Suppressor macrophage (primary cell): ENCODE measurements around the gene OGFR.
A peak's percentile ranks its signal among the peaks of the same experiment; 100 is the strongest.

ENCODE experiments used
- DNase-seq, 4 experiments: peaks; one replicate each; pipeline ENCODE4 v3.0.0-alpha.2; 2020 to 2022

The OGFR gene

DNA sequence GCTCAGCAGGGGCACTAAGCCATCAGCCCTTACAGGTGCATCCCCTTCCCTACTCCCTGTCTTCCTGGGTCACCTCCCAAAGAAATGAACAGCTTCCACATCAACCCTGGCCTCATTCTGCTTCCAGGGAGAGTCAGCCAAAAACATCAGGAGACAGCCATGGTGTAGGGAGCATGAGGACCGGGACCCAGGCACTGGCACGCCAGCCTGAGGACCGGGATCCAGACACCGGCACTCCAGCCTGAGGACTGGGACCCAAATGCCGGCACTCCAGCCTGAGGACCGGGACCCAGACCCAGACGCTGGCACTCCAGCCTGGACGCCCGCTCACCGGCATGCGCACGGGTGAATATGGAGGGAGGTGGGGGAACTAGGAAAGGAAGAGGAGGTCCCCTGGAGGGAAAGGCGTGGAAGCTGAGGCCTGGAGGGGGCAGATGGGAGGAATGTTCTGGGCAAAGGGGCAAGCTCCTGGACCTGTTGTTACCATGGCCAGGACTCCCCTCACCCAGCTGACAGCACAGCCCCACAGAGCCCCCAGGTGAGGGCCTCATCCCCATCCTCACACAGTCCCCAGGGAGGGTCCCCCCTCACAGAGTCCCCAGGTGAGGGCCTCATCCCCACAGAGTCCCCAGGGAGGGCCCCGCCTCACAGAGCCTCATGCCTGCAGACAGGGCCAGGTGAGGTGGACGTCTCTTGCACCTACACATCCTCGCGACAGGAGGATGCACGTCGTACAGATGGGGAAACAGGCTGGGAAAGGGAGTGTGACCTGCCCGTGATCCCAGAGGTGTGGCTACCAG lies 34.3 kb upstream of the OGFR start:
- DNase-seq, result no peak

DNA sequence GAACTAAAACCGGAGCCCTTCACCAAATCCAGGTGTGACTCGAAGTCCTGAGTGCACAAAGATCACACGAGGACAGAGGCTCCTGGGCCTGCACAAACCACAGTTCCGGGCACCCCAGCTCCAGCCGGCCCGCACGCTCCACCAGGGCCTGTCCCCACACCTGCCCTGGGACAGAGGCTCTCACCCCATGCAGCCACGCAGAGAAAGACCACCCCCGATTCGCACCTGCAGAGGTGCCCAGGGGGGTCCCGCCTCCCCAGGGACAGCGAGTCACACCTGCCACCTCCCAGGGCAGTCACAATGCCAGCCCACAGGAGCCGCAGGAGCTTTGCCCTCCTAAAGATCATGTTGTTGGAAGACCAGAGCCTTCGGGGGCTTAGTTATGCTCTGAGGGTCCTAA lies 33.7 kb upstream of the OGFR start:
- no peak for DNase-seq

DNA sequence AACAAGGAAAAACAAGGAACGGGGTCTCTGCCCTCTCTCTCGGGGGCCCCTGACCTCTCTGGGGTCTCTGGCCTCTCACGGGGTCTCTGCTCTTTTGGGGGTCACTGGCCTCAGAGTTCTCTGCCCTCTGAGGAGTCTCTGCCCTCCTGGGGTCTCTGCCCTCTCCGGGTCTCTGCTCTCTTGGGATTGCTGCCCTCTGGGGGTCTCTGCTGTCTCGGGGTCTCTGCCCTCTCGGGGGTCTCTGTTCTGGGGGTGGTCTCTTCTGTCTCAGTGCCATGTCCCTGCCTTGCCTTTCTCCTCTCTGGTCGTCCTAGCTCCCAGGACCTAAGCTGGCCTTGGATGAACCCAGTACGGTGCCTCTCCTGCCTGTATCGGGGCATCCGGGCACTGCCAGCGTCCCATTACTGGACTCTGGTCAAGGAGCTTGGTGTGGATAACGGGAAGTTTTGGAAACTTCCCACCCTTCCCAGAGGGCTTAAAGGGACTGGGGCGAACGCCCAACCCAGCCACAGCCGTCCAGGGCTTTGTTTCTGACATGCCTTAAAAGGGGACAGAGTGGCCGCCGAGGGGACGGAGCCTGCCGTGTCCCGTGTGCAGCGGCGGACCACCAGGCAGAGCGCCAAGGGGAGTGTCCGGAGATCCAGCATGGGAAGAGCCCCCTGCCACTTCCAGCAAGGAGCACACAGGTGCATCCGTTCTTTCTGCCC lies 33.1 kb upstream of the OGFR start:
- no peak for DNase-seq

DNA sequence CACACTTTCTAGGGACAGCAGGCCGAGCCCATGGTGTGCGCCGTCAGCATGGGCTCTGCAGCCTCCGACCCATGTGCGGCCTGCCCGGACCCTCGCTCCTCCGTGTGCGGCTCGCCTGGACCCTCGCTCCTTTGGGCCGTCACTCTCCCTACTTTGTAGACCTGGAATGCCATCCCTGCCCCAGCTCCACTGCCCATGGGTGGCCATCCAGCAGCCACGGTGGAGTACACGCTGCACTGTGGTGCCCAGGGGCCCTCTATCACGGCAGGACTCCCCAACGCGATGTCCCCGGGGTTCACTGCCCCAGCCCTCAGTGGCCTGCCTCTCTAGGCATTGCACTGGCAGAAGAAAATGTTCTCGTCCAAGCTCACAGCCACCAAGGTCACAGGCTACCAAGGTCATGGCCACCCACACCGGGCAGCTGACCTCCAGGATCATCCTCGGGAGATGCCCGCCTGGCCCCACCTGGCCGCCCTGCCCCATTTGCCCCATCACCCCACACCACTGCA lies 32.5 kb upstream of the OGFR start:
- DNase-seq, result no peak

DNA sequence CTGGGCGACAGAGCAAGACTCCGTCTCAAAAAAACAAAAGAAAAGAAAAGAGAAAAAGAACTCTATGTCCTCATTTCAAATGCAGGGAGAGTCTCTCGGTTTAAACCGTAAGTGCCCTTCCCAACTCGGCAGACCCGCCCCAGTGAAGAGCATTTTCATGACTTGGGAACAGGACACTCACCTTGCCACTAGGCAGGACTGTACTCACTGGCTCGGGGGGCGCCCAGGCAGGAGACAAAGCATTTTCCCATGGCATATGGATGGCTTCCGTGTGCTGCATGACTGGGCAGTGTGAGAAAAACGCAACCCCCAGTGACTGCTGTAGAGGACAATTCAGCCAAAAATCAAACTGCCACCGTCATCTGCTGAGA lies 32.0 kb upstream of the OGFR start:
- no peak for DNase-seq

DNA sequence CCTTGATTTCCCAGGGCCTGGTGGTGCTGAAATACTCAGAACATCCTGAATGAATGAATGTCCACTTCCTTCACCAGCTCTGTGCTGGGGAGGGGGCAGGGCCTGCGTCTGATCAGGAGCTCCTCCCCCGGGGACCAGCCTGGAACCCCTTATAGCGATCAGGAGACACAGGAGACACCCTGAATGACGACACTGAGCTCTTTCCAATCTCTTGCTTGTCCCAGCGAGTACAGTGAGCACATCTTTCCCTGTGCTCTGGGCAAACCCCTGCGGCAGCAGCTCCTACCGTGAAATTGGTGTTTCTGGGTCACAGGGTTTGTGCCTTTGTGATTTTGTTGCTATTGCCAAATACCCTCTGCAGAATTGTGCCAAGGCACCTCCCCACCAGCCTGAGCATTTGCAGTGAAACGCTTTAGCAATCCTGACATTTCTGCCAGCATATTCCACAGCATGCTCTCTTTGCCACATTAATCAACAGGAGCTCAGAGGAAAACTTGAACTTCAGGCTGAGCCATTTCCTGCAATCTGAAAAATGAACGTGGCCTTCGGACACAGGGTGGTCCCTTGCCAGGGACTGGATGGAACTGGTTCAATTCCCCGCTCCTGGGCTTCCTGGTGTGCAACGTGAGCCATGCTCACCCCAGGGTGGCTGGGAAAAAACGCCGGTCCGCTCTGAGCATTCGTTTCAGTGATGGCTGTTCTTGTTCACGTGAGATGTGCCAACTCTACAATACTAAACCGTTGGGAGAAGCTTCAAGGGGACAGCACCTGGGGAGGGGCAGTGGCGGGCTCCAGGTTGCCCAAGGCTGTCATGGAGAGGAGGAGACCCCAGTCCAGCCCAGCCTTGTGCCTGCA lies 31.4 kb upstream of the OGFR start:
- no peak for DNase-seq

DNA sequence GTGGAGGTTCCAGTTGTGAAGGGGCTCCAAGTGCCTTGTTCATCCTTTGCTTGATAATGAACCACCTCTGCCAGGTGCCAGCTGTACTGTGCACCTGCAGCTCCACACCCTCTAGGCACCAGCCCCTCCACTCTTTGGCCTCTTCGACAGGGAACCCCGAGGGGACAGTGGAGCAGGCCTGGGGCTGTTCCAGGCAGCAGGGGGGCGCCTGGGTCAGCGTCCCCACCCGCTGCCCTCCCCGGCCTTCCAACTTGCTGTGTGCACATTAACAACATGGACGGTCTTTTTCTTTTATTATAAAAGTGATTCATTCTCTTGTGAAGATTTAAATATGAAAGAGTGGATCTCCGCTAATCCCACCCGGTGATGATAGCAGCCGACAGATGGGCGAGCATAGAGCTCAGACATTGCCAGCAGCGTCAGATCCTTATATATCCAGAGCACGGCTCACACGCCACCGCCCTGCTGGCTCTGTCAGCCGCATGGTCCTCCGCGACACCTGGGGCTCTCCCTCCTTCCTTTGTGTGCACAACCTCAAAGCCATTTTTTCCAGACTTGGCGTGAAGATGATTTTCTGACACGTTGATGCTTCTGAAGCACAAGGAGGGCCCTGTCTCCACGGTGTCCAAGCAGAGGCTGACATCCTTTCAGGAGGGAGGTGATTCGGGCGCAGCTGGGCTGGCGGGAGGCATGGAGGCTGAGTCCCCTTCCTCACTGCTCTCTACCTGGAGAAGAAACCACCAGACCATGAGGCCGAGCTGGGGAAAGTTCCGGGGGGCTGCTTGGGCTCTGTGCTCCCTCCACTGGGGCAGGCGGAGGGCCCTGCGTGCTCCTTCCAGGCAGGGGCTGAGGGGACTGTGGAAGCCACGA lies 30.6 kb upstream of the OGFR start:
- no peak for DNase-seq

DNA sequence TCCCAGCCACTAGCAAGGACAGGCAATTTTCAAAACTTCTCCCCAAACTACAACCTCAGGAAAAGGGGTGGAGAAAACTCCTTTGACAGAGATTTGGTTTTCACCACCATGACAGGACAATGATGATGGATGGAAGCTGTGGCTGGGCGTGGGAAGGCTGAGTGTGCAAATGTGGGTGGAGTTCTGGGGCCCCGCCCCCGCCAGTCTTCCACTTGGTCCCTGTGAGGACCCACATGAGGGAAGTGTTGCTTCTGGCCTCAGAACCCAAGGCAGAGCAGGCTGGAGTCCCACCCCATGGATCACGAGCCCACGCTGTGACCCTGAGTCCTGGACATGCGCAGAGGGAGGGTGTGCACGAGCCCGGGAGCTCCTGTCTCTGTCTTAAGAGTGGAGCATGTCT lies 29.9 kb upstream of the OGFR start:
- peak; percentile 45 to 68 (median 62) for DNase-seq

DNA sequence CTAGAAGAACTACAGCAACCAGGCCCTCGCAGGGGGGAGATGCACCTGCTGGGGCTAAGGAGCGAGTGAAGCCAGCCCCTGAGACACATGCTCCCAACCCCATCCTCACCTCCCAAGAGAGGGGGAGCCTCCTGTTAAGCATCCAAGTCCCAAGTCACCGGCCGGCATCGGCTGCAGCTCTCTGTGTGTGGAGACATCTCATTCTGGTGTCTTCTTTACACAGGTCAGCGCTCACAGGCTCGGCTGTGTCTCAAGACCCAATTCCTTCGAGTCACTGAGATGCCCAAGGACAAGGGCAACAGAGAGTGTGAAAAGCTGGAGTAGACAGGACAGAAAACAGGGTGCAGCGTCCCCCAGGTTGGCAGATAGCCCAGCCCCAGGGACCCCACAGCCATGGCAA lies 29.4 kb upstream of the OGFR start:
- no peak for DNase-seq

DNA sequence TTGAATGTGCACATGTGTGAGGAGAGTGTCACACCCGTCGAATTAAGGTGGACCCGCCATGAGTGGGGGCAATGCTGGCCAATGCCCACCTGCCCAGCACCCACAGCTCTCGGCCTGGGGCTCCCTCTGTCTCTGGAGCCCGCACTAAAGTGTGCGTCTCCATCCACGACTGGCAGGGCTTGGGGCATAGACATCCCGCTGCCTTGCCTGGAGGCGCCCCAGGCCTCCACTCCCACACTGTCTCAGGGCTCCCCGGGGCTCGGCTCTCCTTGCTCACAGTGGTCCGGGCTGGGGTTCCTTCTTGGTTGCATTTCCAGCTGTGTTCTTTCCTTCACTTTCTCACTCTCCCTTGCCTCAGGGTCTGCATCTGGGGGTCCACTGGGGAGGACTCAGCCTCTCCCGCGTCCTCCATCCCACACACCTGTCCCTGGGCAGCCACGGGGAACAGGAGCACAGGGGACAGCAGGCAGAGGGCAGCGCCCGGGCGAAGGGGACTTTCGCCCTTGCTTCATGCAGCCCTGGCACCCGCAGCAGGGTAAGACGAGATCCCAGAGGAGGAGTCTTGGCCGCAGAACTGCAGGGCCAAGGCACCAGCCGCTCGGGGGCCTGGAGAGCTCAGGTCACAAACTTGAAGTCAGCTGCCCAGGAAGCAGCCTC lies 28.5 kb upstream of the OGFR start:
- DNase-seq, result no peak

DNA sequence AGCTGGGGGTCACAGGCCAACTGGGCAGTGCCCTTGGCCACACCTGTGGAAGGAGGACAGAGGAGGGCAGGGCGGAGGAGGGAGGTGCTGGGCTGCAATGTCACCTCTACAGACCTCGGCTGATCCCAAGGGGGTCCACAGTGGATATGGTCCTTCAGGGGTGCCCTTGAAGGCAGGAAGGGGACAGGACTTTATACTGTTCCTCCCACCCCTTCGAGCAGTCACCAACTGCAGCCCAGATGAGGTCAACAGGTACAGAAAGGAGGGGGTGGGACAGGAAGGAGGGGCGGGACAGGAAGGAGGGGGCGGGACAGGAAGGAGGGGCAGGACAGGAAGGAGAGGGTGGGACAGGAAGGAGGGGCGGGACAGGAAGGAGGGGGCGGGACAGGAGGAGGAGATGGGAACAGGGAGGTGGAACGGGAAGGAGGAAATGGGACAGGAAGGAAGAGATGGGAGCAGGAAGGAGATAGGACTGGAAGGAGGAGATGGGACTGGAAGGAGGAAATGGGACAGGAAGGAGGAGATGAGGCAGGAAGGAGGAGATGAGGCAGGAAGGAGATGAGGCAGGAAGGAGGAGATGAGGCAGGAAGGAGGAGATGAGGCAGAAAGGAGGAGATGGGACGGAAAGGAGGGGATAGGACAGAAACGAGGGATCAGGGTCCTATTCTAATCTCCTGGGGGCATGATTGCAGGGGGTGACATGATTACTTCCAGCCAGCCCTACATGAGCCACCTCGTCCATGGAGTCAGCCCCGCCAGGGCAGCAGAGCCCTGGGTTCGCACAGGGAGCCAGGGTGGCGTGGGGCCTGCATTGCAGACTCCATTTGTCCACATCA lies 27.7 kb upstream of the OGFR start:
- DNase-seq, result no peak

DNA sequence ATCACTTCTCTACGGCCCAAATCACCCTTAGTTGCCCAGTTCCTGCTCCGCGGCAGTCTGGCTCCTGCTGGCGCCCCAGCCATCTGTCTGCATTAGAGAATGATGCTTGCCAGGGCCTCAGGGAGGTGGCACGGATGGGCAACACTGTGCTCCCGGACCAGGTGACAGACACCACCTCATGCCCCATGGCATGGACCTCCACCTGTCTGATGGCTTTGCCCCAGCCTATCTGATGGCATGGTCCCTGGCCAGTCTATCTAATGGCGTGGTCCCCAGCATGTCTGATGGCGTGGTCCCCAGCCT lies 27.2 kb upstream of the OGFR start:
- DNase-seq, result no peak

DNA sequence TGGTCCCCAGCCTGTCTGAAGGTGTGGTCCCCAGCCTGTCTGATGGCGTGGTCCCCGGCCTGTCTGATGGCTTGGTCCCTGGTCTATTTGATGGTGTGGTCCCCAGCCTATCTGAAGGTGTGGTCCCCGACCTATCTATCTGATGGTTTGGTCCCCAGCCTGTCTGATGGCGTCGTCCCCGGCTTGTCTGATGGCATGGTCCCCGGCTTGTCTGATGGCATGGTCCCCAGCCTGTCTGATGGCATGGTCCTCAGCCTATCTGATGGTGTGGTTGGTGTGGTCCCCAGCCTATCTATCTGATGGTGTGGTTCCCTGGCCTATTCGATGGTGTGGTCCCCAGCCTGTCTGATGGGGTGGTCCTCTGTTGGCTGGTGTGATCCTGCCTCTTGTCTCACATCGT lies 26.6 kb upstream of the OGFR start:
- DNase-seq, result no peak

DNA sequence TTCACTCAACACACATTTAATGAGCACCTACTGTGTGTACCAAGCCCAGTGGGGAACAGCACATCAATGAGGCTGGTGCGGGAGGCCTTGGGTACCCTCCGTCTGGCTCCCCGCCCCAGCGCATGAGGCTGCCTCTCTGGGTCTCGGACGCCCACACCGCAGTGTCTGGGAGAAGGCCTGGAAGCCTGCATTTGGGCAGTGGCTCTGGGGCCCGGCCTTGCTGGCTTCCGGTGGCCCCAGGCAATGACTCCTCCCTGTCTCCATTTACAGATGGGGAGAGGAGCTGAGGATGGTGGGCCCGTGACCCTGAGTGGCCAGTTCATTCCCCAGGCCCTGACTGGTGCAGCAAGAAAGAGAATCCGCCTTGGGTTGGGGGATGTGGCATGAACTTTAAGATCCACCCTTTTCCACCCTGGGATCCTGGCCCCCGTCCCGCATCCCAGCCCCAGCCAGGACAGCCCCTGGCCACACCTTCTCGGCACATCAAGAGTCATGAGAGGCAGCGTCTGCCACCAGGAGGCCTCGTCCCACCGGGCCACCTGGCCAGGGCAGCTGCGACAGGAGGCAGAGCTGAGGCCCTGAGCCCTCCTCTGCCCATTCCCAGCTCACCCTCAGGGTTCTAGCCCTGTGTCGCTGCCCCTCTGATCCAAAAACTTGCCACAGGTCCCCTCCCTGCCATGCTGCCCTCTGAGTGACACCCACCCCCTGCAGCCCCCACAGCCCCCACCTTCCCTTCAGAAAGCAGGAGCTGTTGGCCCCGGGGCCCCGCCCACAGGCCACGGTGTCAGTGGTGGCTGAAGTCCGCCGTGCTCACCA lies 25.8 kb upstream of the OGFR start:
- DNase-seq, result no peak

DNA sequence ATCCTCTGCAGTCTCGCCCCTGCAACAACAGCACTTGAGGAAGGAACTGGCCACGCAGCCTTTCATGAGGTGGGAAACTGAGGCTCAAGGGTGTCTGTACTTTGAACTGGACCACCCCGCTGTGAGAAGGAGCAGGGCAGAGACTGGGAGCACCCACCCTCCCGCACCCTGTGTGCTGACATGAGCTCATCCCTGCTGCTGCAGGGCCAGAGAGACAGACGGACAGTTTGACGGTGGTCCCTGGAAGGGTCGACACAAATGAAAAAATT lies 25.3 kb upstream of the OGFR start:
- DNase-seq, result no peak

DNA sequence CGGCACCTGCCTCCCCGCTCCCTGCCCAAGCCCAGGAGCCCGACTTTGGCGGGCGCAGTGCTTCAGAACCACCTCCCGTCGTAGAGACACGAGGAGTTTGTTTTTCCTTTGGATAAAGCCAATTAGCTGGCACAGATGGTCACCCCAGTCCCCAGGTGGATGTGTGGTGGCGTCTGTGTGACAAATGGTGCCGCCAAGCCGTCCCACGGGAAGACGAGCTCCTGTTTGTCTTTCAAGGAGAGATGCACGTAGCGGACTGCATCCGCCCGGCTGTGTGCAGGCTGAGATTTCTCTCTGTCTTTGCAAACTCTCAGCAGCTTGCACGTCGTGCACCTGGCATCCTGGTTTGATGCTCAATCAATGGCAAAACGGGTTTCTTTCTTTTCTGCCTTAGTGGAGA lies 24.4 kb upstream of the OGFR start:
- no peak for DNase-seq

DNA sequence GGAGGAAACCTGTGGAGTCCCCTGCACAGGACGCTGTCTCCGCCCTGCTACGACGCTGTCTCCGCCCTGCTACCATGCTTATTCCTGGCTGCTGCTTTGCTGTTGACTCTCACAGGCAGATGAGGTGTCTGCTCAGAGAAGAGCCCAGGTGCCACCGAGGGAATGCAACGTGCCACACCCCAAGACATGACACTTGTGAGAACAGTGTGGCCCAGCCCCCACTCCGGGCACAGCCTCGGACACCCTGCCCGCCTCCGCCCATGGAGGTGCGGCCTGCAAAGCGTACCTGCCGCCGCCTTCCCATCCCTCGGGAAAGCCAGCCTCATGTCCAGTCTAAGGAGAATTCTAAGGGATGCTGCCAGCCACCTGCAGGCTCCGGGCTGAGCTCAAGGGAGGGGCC lies 23.9 kb upstream of the OGFR start:
- DNase-seq, result no peak

DNA sequence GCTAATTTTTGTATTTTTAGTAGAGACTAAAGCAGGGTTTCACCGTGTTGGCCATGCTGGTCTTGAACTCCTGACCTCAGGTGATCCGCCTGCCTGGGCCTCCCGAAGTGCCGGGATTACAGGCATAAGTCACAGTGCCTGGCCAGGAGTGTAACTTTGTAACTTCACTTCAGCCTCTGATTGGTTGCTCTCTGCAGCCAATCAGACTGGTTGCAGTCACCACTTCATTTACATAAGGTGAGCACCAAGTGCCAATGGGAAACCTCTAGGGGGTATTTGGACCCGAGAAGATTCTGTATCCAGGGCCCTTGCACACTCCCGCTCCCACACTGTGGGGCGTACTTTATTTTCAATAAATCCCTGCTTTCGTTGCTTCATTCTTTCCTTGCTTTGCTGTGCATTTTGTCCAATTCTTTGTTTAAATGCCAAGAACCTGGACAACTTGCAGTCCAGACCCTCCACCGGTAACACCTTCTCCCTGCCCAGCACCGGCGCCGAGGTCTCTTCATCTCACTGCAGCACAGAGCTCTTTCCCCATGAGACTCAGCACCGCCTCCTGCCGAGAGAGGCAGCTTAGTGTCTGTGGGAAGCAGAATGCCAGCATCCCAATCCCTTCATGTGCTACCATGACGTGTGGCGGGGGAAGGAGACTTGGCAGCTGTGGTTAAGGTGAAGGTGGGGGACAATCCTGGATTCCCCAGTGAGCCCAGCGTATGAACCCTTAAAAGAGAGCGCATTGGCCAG lies 22.3 kb upstream of the OGFR start:
- no peak for DNase-seq

DNA sequence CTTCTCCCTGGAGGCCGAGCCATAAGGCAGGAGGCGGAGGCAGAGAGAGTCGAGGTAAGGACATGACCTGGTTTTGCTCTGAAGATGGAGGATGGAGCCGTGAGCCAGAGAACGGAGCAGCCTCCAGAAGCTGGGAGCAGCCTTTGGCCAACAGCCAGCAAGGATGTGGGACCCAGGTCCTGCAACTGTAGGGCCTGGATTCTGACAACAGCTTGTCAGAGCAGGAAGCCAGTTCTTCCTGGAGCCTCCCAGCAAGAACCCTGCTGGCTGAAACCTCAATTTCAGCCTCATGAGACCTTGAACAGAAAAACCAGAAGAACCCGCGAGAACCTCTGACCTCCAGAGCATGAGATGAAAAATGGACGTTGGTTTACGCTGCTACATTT lies 21.7 kb upstream of the OGFR start:
- peak in 2 of 4 experiments; percentile 7 to 24 for DNase-seq

DNA sequence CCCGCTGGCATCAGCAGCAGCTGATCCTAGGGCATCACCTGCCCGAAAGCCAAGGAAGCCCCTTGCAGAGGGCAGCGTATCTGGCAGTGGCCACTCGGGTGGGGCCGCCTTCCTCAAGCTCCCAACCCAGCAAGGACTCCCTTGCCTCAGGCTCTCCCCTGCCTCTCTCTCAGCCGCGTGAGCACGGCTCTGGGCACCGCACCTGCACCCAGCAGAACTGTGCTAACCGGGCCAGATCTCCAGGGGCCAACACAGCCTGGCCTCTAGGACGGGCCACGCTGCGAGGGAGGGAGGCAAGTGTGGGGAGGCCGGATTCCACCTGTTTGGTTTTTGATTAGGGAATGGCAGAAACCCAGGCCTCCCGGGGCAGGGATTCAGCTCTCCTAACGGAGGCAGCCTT lies 20.1 kb upstream of the OGFR start:
- no peak for DNase-seq
